HepG2 (cell line): ENCODE data around the gene LINGO1. TPM values are rescaled to one million over a fixed set of nuclear protein-coding genes. Genes with fewer than 3 reads are reported as not detected.

ENCODE experiments used
- ATAC-seq: fragments of 200-7000 bp; cut with Tn5 transposase; 3 replicates; pipeline ENCODE4 v1.9.1; 2020; ENCODE audit warnings: mild to moderate bottlenecking, moderate library complexity
- BruUV-seq: library from RNA; stranded (reverse); fragments of 400-500 nt; replicated peaks from 2 replicates; lab custom pipeline; 2021; lab: Mats Ljungman, UMichigan
- CTCF ChIA-PET: fragments of 300-600 bp; formaldehyde crosslinking; extraction: SDS; loops from one replicate; lab custom pipeline; 2021; ENCODE audit warnings: low total read pairs, inconsistent platforms, low intra/inter-chr PET ratio; lab: Yijun Ruan, JAX
- POLR2A ChIA-PET: fragments of 350-600 bp; sonication (Branson Sonifier 250); formaldehyde crosslinking; loops from one replicate; lab custom pipeline; 2020; ENCODE audit warnings: antibody characterized with exemption, inconsistent platforms; lab: Yijun Ruan, JAX
- DNase-seq: peaks from one replicate; pipeline ENCODE4 v3.0.0-alpha.2; 2015; ENCODE audit warnings: low spot score
- FAIRE-seq: peaks from 3 replicates; lab custom pipeline; 2011; peaks lifted over from hg19 to GRCh38; lab: Jason Lieb, UNC
- H2AFZ ChIP-seq: one replicate; pipeline ENCODE4 v1.6.1; 2011; ENCODE audit warnings: low read length, inconsistent platforms
- H3K27ac ChIP-seq: fragments of 300-600 bp; 3 replicates; pipeline ENCODE4 v1.8.0; 2011; ENCODE audit warnings: mixed run types, mild to moderate bottlenecking, mixed read lengths, low read length, inconsistent platforms; ENCODE audit not compliant: insufficient read depth; ENCODE audit errors: extremely low read length
- H3K27me3 ChIP-seq, 2 experiments: fragments of 200-600 bp in 1 of 2; 2 replicates in 1 of 2; 3 replicates in 1 of 2; pipeline versions ENCODE4 v1.6.0 to v1.8.0; 2011; ENCODE audit warnings: low read length in 2 of 2, mild to moderate bottlenecking in 2 of 2, moderate library complexity in 2 of 2, inconsistent platforms in 1 of 2; ENCODE audit not compliant: insufficient read depth in 2 of 2, control insufficient read depth in 1 of 2
- H3K36me3 ChIP-seq, 2 experiments: fragments of 200-600 bp in 1 of 2; replicated peaks in 1 of 2; 2 replicates in 1 of 2; 3 replicates in 1 of 2; pipeline versions ENCODE4 v1.5.1 to v1.8.0; 2011; ENCODE audit warnings: low read length in 2 of 2, inconsistent platforms in 1 of 2; ENCODE audit not compliant: insufficient read depth in 2 of 2, control insufficient read depth in 1 of 2
- H3K4me1 ChIP-seq: 2 replicates; pipeline ENCODE4 v1.5.1; 2012; ENCODE audit warnings: low read length, inconsistent platforms; ENCODE audit not compliant: insufficient read depth
- H3K4me2 ChIP-seq: 2 replicates; pipeline ENCODE4 v1.6.0; 2011; ENCODE audit warnings: low read depth, low read length, inconsistent platforms
- H3K4me3 ChIP-seq, 3 experiments: fragments of 200-600 bp in 1 of 3; sonication (generic), shearing (Covaris generic) in 1 of 3; replicated peaks in 1 of 3; 2 replicates each; pipeline ENCODE4 v1.5.1; 2011 to 2016; ENCODE audit warnings: low read length in 3 of 3, inconsistent platforms in 2 of 3, low read depth in 2 of 3, mild to moderate bottlenecking in 2 of 3, control low read depth in 1 of 3, mixed read lengths in 1 of 3; ENCODE audit not compliant: insufficient read depth in 1 of 3
- H3K79me2 ChIP-seq: one replicate; pipeline ENCODE4 v1.6.1; 2011; ENCODE audit warnings: low read length, inconsistent platforms; ENCODE audit not compliant: insufficient read depth
- H3K9ac ChIP-seq: 2 replicates; pipeline ENCODE4 v1.6.0; 2011; ENCODE audit warnings: mild to moderate bottlenecking, low read depth, low read length, inconsistent platforms; ENCODE audit not compliant: insufficient read depth
- H3K9me3 ChIP-seq: 2 replicates; pipeline ENCODE4 v1.5.1; 2012; ENCODE audit warnings: mild to moderate bottlenecking, low read length
- H4K20me1 ChIP-seq: 2 replicates; pipeline ENCODE4 v1.6.0; 2011; ENCODE audit warnings: inconsistent platforms, mild to moderate bottlenecking, low read length, moderate library complexity; ENCODE audit not compliant: insufficient read depth
- CBX1 ChIP-seq: IDR thresholded peaks from one replicate; pipeline ENCODE4 v1.6.1; 2016; ENCODE audit warnings: antibody characterized with exemption, low read depth
- FOXC1 ChIP-seq: sonication (generic); formaldehyde crosslinking; IDR thresholded peaks from 2 replicates; pipeline ENCODE4 v1.8.0; 2022; ENCODE audit warnings: mild to moderate bottlenecking, missing genetic modification reagents, borderline replicate concordance
- MTA1 ChIP-seq: sonication (generic); formaldehyde crosslinking; IDR thresholded peaks from 2 replicates; pipeline ENCODE4 v1.4.0; 2020; ENCODE audit warnings: missing genetic modification reagents, mild to moderate bottlenecking, borderline replicate concordance
- ZIK1 ChIP-seq: sonication (generic); formaldehyde crosslinking; IDR thresholded peaks from 2 replicates; pipeline ENCODE4 v1.5.0; 2020; ENCODE audit warnings: mild to moderate bottlenecking, low read depth, missing genetic modification reagents, borderline replicate concordance
- ZNF207 ChIP-seq: fragments of 450-650 bp; IDR thresholded peaks from 2 replicates; pipeline ENCODE4 v1.6.1; 2016; ENCODE audit warnings: antibody characterized with exemption, borderline replicate concordance
- ZNF652 ChIP-seq: IDR thresholded peaks from 2 replicates; pipeline ENCODE4 v1.6.1; 2016; ENCODE audit warnings: low read depth, borderline replicate concordance
- WGBS: methylation state at CpG from one replicate; pipeline ENCODE4 v1.1.6; 2017; ENCODE audit warnings: low lambda C conversion rate; 5-methylcytosine and 5-hydroxymethylcytosine counted together
- in situ Hi-C: cut with HindIII; loops from 2 replicates; pipeline ENCODE4 v1.10.0; 2017; ENCODE audit warnings: low pct_unique_long_range_greater_than_20kb; ENCODE audit not compliant: extremely low pct_ligation_motif_present
- intact Hi-C: fragments of 100-400 bp; cut with micrococcal nuclease; formaldehyde crosslinking; loops from one replicate; pipeline ENCODE4 v1.10.0; 2022; ENCODE audit not compliant: unreplicated experiment
- polyA plus RNA-seq, 8 experiments: library from polyadenylated mRNA; depleted of rRNA in 3 of 8; stranded (reverse) in 7 of 8; unstranded in 1 of 8; fragments of >200 nt; fragmentation: Illumina TruSeq in 4 of 8; extraction: Trizol in 4 of 8; gene quantifications; 2 replicates each; pipeline versions ENCODE4 v1.2.1 to v1.2.3, GENCODE V29; 2011 to 2016; ENCODE audit warnings: low read depth in 4 of 8, missing spikeins in 1 of 8, mixed read lengths in 1 of 8; ENCODE audit not compliant: insufficient read depth in 1 of 8
- total RNA-seq, 5 experiments: library from RNA; depleted of rRNA; stranded (reverse); fragments of >200 nt; fragmentation: Illumina TruSeq; extraction: Trizol; gene quantifications; 2 replicates each; pipeline ENCODE4 v1.2.3, GENCODE V29; 2016; ENCODE audit warnings: low read depth in 1 of 5

LINGO1 gene
- total and polyA plus RNA-seq, 2 of the 13 experiments (the other 11 are each of a cell fraction or from before 2014, with no cell fraction given) = 0.07 TPM; not detected in 1

GRCh38 chr15:77634266-77634962 lies 1.7 kb upstream of the LINGO1 start (continued):
- no peak for TF ChIP-seq ZIK1 (CRISPR knock-in tag)

- FAIRE-seq = no peak
- H3K4me3 ChIP-seq = no peak overlapping the region
- POLR2A ChIA-PET = interaction anchor here (1.0 kb wide), 1 partner anchor 11 kb away, joined by 3 read pairs; no protein-coding TSS in a partner anchor
- intact Hi-C loops = loop anchor here (1.0 to 5.0 kb wide), 2 partner anchors 92 to 187 kb away; no protein-coding TSS in a partner anchor
- peaks cover 5% of the 10 kb centered on the region; the same call in 1 of the 2 replicates for H3K4me1 ChIP-seq
- H4K20me1 ChIP-seq = no peaks in the 10 kb centered on the region
- no peak overlapping the region for H3K9ac ChIP-seq
- H3K4me2 ChIP-seq = peak overlapping the region; percentile 92; the same call in 1 of the 2 replicates
- no TSS peak for BruUV-seq
- H2AFZ ChIP-seq = no peak overlapping the region
- in situ Hi-C loops = loop anchor here (25.0 kb wide), 1 partner anchor 178 kb away; no protein-coding TSS in a partner anchor
- no peak for ATAC-seq
- no peak overlapping the region for H3K27ac ChIP-seq
- H3K27me3 ChIP-seq = peaks cover 6 to 43% of the 10 kb centered on the region in 2 experiments; a peak in 4 of 5 replicates
- WGBS = 41% methylated on average over 8 of the region's 9 CpGs
- TF ChIP-seq ZNF207 = no peak
- TF ChIP-seq MTA1 = no peak
- 0 out of 2 replicates have a peak, but pooled peaks have one; percentile 35 for TF ChIP-seq FOXC1
- no peak for TF ChIP-seq ZNF652 (CRISPR knock-in tag)
- no peak for TF ChIP-seq CBX1
- TF ChIP-seq, all 625 proteins: peak for 1
- no peaks in the 10 kb centered on the region for H3K79me2 ChIP-seq
- H3K36me3 ChIP-seq = no peaks in the 10 kb centered on the region
- no peak for DNase-seq
- no peaks in the 10 kb centered on the region for H3K9me3 ChIP-seq
- CTCF ChIA-PET = interaction anchor here (1.0 to 3.3 kb wide), 8 partner anchors 10 to 241 kb away, joined by 3 to 38 read pairs (median 7); no protein-coding TSS in a partner anchor
These were observed 1.2 kb upstream of the LINGO1 start for GRCh38 chr15:77633913-77634265.
